Epithelial cell of esophagus (primary cell): ENCODE data around the gene ABCB1.
"Not testable (repeated sequence)": the region's sequence is repeated elsewhere in the genome, so short reads cannot be mapped to it uniquely, and the experiment has no call there.

ENCODE experiments used
- DNase-seq: peaks from one replicate; pipeline ENCODE4 v3.0.0; 2010; ENCODE audit warnings: low read depth
- H3K4me3 ChIP-seq: 2 replicates; pipeline ENCODE4 v1.5.1; 2011; ENCODE audit warnings: mild to moderate bottlenecking, low read length, control low read depth
- CTCF ChIP-seq: IDR thresholded peaks from 2 replicates; pipeline ENCODE4 v1.5.1; 2011; ENCODE audit warnings: low read depth, mild to moderate bottlenecking, low read length, control low read depth, inconsistent platforms; ENCODE audit not compliant: insufficient read depth; ENCODE audit errors: missing control alignments

ABCB1 gene

GRCh38 chr7:87581723-87582122, 19.0 kb downstream of the ABCB1 start:
- DNase-seq, result no peak
- TF ChIP-seq CTCF, result no peak
- no peak overlapping the region for H3K4me3 ChIP-seq

GRCh38 chr7:87580636-87581035, 20.0 kb downstream of the ABCB1 start:
- TF ChIP-seq CTCF, result no peak
- no peak for DNase-seq
- no peak overlapping the region for H3K4me3 ChIP-seq

GRCh38 chr7:87575521-87575920, 25.2 kb downstream of the ABCB1 start:
- DNase-seq, result no peak
- TF ChIP-seq CTCF, result no peak
- no peak overlapping the region for H3K4me3 ChIP-seq

- H3K4me3 ChIP-seq, result no peak overlapping the region
- peak; percentile 70 for DNase-seq
- TF ChIP-seq CTCF, result no peak
Observed at GRCh38 chr7:87574630-87575029, 26.1 kb downstream of the ABCB1 start.

GRCh38 chr7:87572513-87572912, 28.2 kb downstream of the ABCB1 start:
- not testable (repeated sequence) for DNase-seq, H3K4me3 ChIP-seq

- TF ChIP-seq CTCF, result no peak
- H3K4me3 ChIP-seq, result no peak overlapping the region
- DNase-seq, result peak; percentile 68
Observed at GRCh38 chr7:87570178-87570577, 30.5 kb downstream of the ABCB1 start.

GRCh38 chr7:87567052-87567451, 33.6 kb downstream of the ABCB1 start:
- no peak for TF ChIP-seq CTCF
- no peak for DNase-seq
- H3K4me3 ChIP-seq, result no peak overlapping the region
